WI38 (cell line): ENCODE measurements around the gene DHX16.
A peak's percentile ranks its signal among the peaks of the same experiment; 100 is the strongest.

Experiments
- H3K4me3 ChIP-seq: 2 replicates; pipeline ENCODE4 v1.5.1; 2011; ENCODE audit warnings: low read depth, mild to moderate bottlenecking, control low read depth, low read length
- CTCF ChIP-seq: IDR thresholded peaks from 2 replicates; pipeline ENCODE4 v1.5.1; 2012; ENCODE audit warnings: low read depth, mild to moderate bottlenecking, control low read depth, low read length

Gene DHX16

DNA sequence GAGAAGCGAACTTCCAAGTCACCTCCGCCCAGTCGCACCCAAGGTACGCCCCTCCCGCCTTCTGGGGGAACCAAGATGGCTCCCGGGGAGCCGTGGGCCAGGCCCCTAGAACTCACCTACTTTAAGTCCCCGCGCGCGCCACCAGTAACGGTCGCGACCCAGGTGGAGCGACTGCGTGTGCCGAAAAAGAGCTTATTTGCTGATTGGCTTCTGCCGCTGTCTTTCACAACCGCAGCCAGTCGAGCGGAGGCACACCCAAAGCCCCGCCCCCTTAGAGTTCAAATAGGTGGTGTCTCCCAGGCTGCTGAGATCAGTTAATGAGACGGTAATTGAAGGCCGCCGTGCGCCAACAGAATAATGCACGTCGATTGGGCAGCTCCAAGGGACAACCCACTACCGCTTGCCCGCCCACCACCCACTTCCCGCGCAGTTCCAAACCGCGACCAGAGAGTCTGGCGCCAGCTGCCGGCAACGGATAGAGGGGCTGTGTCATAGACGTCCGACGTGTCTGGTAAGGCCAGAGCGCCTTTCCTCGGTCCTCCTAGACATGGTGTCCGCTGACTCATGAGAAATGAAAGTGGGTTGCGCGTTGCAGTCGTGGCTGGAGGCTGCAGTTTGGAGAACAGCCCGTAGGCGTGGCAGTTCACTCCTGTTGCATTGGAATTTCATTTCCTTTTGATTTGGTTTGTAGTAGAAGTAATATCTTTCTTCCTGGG is 44.5 kb upstream of the DHX16 start, which contains the start of gene MDC1:
MDC1 (minus strand) TSS at position 153 of the 716 bp plus-strand sequence. CDS start 2,106 bp downstream, outside the sequence.
- 0 out of 2 replicates have a peak, but pooled peaks have one; percentile 22 for TF ChIP-seq CTCF
- peak within 1 kb of the TSS; percentile 67 for H3K4me3 ChIP-seq

- H3K4me3 ChIP-seq: peak overlapping the region; percentile 67
- TF ChIP-seq CTCF: no peak
Measured at GRCh38 chr6:30716879-30717128, 44.0 kb upstream of the DHX16 start.

DNA sequence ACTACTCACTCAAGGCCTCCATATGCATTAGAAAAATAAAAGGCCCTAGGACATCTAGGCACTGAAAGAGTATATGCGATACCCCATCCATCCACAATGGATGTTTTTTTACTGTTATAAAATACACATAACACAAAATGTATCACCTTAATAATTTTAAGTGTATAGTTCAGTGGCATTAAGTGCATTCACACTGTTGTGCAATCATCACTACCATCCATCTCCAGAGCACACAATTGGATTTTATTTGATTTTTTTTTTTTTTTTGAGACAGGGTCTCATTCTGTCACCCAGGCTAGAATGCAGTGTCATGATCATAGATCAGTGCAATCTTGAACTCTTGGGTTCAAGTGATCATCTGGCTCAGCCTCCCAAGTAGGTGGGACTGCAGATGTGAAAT is 41.5 kb upstream of the DHX16 start:
- TF ChIP-seq CTCF: no peak

GRCh38 chr6:30712441-30712945 is 39.7 kb upstream of the DHX16 start:
- TF ChIP-seq CTCF: no peak
- no peak overlapping the region for H3K4me3 ChIP-seq

More for the DNA sequence above, 41.5 kb upstream of the DHX16 start:
- no peak overlapping the region for H3K4me3 ChIP-seq

GRCh38 chr6:30711758-30712380 is 39.1 kb upstream of the DHX16 start:
- no peak overlapping the region for H3K4me3 ChIP-seq
- no peak for TF ChIP-seq CTCF

- no peak overlapping the region for H3K4me3 ChIP-seq
Measured at GRCh38 chr6:30709101-30709868, 36.5 kb upstream of the DHX16 start.

More at GRCh38 chr6:30709101-30709868, 36.5 kb upstream of the DHX16 start:
- TF ChIP-seq CTCF: no peak
